ENCODE measurements around the gene PIBF1. TPM values are rescaled to one million over a fixed set of nuclear protein-coding genes. Genes with fewer than 3 reads are reported as not detected.
"Not testable (repeated sequence)": the region's sequence is repeated elsewhere in the genome, so short reads cannot be mapped to it uniquely, and the experiment has no call there.

Gene PIBF1
- total RNA-seq, 4 donors from 2014 or later = 8.2 to 30.8 (median 14.3) TPM

GRCh38 chr13:72896869-72897268 lies 114.9 kb downstream of the PIBF1 start:
- Histone ChIP-seq H3K36me3 (peaks cover 0 to 15% (median 3%) of the 10 kb centered on the region in 4 donors), H3K27me3 (no peaks in the 10 kb centered on the region), H3K4me3 (no peak overlapping the region), H3K4me1 (no peaks in the 10 kb centered on the region), H3K27ac (no peak overlapping the region), H3K9me3 (no peaks in the 10 kb centered on the region)
- intact Hi-C loops (cut with DNase I; ENCODE audit: low total_unique reads) (no loop called here), in situ Hi-C loops (cut with MboI; ENCODE audit: low pct_ligation_motif_present in 1 of 4, low pct_unique_long_range_greater_than_20kb in 1 of 4, low sequenced_read_pairs in 3 of 4) (no loop called here)
- no peak for TF ChIP-seq POLR2A (IDR thresholded peaks at IDR 0.05)
- no peak for TF ChIP-seq POLR2AphosphoS5 (IDR thresholded peaks at IDR 0.05)
- TF ChIP-seq EP300 (IDR thresholded peaks at IDR 0.05; ENCODE audit: low read depth) = no peak
- TF ChIP-seq, protein P1, sequence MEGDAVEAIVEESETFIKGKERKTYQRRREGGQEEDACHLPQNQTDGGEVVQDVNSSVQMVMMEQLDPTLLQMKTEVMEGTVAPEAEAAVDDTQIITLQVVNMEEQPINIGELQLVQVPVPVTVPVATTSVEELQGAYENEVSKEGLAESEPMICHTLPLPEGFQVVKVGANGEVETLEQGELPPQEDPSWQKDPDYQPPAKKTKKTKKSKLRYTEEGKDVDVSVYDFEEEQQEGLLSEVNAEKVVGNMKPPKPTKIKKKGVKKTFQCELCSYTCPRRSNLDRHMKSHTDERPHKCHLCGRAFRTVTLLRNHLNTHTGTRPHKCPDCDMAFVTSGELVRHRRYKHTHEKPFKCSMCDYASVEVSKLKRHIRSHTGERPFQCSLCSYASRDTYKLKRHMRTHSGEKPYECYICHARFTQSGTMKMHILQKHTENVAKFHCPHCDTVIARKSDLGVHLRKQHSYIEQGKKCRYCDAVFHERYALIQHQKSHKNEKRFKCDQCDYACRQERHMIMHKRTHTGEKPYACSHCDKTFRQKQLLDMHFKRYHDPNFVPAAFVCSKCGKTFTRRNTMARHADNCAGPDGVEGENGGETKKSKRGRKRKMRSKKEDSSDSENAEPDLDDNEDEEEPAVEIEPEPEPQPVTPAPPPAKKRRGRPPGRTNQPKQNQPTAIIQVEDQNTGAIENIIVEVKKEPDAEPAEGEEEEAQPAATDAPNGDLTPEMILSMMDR (IDR thresholded peaks at IDR 0.05) = no peak
- no peak for DNase-seq
- 95 to 100% methylated on average over 2 to 4 of the region's 4 CpGs for WGBS, 2 donors (ENCODE audit: low coverage in 1 of 2)

GRCh38 chr13:72901546-72901945 lies 119.6 kb downstream of the PIBF1 start:
- H3K9me3 ChIP-seq; H3K27me3 ChIP-seq; DNase-seq; intact Hi-C loops (cut with DNase I; ENCODE audit: low total_unique reads); in situ Hi-C loops (cut with MboI; ENCODE audit: low pct_ligation_motif_present in 1 of 4, low pct_unique_long_range_greater_than_20kb in 1 of 4, low sequenced_read_pairs in 3 of 4); H3K4me3 ChIP-seq; H3K36me3 ChIP-seq; H3K4me1 ChIP-seq; H3K27ac ChIP-seq: not testable (repeated sequence)
- WGBS, 2 donors (ENCODE audit: low coverage in 1 of 2) = 90 to 100% methylated on average over 3 to 7 of the region's 7 CpGs

DNA sequence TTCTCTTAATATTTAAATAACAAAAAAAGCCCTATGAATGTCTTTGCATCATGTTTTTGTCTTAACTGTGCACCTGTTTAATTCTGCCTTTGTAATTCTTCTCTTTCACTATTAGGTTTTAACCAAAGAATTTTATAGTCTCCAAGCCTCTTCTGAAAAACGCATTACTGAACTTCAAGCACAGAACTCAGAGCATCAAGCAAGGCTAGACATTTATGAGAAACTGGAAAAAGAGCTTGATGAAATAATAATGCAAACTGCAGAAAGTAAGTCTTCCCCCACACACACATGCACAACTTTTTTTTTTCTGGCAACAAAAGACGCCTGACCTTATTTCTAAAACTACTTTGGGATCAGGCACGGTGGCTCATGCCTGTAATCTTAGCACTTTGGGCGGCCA lies 126.5 kb downstream of the PIBF1 start:
- Histone ChIP-seq H3K27me3 (no peaks in the 10 kb centered on the region), H3K4me3 (no peak overlapping the region), H3K4me1 (peaks cover 0 to 12% (median 2%) of the 10 kb centered on the region in 4 donors), H3K9me3 (no peaks in the 10 kb centered on the region), H3K36me3 (peaks cover 0 to 16% (median 4%) of the 10 kb centered on the region in 4 donors), H3K27ac (no peak overlapping the region)
- no peak for DNase-seq
- in situ Hi-C loops (cut with MboI; ENCODE audit: low pct_ligation_motif_present in 1 of 4, low pct_unique_long_range_greater_than_20kb in 1 of 4, low sequenced_read_pairs in 3 of 4) (no loop called here), intact Hi-C loops (cut with DNase I; ENCODE audit: low total_unique reads) (no loop called here)
- TF ChIP-seq POLR2A (IDR thresholded peaks at IDR 0.05) = no peak
- no peak for TF ChIP-seq POLR2AphosphoS5 (IDR thresholded peaks at IDR 0.05)
- 94 to 100% methylated on average over 2 to 4 of the region's 4 CpGs for WGBS, 2 donors (ENCODE audit: low coverage in 1 of 2)

- peaks cover 0 to 12% (median 2%) of the 10 kb centered on the region in 4 donors for H3K4me1 ChIP-seq
- peak overlapping the region in 1 of 4 donors; percentile 39 for H3K27ac ChIP-seq
- H3K36me3 ChIP-seq = peaks cover 0 to 16% (median 4%) of the 10 kb centered on the region in 4 donors
- 36 to 55% methylated on average over 1 of the region's 1 CpG for WGBS, 2 donors (ENCODE audit: low coverage in 1 of 2)
- TF ChIP-seq, protein P1 (IDR thresholded peaks at IDR 0.05) = no peak
- intact Hi-C loops (cut with DNase I; ENCODE audit: low total_unique reads) (no loop called here), in situ Hi-C loops (cut with MboI; ENCODE audit: low pct_ligation_motif_present in 1 of 4, low pct_unique_long_range_greater_than_20kb in 1 of 4, low sequenced_read_pairs in 3 of 4) (no loop called here)
- H3K27me3 ChIP-seq = no peaks in the 10 kb centered on the region
- H3K4me3 ChIP-seq = no peak overlapping the region
- H3K9me3 ChIP-seq = no peaks in the 10 kb centered on the region
- no peak for DNase-seq
Measured at GRCh38 chr13:72911981-72912380, 130.0 kb downstream of the PIBF1 start.

- no peaks in the 10 kb centered on the region for H3K4me1 ChIP-seq
- no peak overlapping the region for H3K4me3 ChIP-seq
- intact Hi-C loops (cut with DNase I; ENCODE audit: low total_unique reads) (no loop called here), in situ Hi-C loops (cut with MboI; ENCODE audit: low pct_ligation_motif_present in 1 of 4, low pct_unique_long_range_greater_than_20kb in 1 of 4, low sequenced_read_pairs in 3 of 4) (no loop called here)
- DNase-seq = no peak
- no peaks in the 10 kb centered on the region for H3K9me3 ChIP-seq
- 74 to 88% methylated on average over 1 to 2 of the region's 2 CpGs for WGBS, 2 donors (ENCODE audit: low coverage in 1 of 2)
- TF ChIP-seq EP300 (IDR thresholded peaks at IDR 0.05; ENCODE audit: low read depth) (no peak), POLR2A (IDR thresholded peaks at IDR 0.05) (no peak)
- H3K36me3 ChIP-seq = peaks cover 0 to 4% (median 2%) of the 10 kb centered on the region in 4 donors
- H3K27me3 ChIP-seq = no peaks in the 10 kb centered on the region
- H3K27ac ChIP-seq = no peak overlapping the region
Measured at GRCh38 chr13:72920097-72920496, 138.2 kb downstream of the PIBF1 start.

- Histone ChIP-seq H3K9me3 (no peaks in the 10 kb centered on the region), H3K4me3 (no peak overlapping the region), H3K27me3 (no peaks in the 10 kb centered on the region), H3K4me1 (no peaks in the 10 kb centered on the region), H3K36me3 (peaks cover 0 to 8% (median 4%) of the 10 kb centered on the region in 4 donors), H3K27ac (no peak overlapping the region)
- DNase-seq = no peak
- intact Hi-C loops (cut with DNase I; ENCODE audit: low total_unique reads) (no loop called here), in situ Hi-C loops (cut with MboI; ENCODE audit: low pct_ligation_motif_present in 1 of 4, low pct_unique_long_range_greater_than_20kb in 1 of 4, low sequenced_read_pairs in 3 of 4) (no loop called here)
- no peak for TF ChIP-seq POLR2A (IDR thresholded peaks at IDR 0.05)
- TF ChIP-seq, protein P1 (IDR thresholded peaks at IDR 0.05) = no peak
- TF ChIP-seq POLR2AphosphoS5 (IDR thresholded peaks at IDR 0.05) = no peak
- no peak for TF ChIP-seq EP300 (IDR thresholded peaks at IDR 0.05; ENCODE audit: low read depth)
Measured at GRCh38 chr13:72931311-72931710, 149.4 kb downstream of the PIBF1 start.

Data from transverse colon (tissue), 4 donors.